ENCODE data around the gene AP3M1.

DNA sequence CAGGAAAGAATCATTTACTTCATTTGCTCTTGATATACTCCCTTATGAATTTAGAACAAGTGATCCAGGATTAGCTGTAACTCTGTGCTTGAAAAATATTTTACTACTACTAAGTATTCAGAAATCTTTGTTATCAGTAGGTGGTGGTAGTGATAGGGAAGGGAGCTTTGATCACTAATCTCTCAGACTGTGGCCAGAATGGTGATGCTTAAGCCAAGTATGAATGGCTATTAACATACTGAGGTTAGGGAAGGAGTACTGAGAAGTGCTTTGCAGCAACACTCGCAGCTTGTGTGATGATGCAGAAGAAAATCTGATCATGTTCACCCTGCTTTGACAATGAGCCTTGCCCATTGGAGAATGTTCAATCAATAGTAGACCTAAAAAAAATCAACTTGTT, 29.3 kb downstream of the AP3M1 start:
- no peak for TF ChIP-seq CTCF (IDR thresholded peaks at IDR 0.05)
- TF ChIP-seq POLR2A (IDR thresholded peaks at IDR 0.05): no peak
